Endometrial microvascular endothelial cells (primary cell): ENCODE data around the gene TXNL1. TPM values are rescaled to one million over a fixed set of nuclear protein-coding genes. Genes with fewer than 3 reads are reported as not detected.
"Not testable (repeated sequence)": the region's sequence is repeated elsewhere in the genome, so short reads cannot be mapped to it uniquely, and the experiment has no call there.

Source experiments
- in situ Hi-C: cut with HindIII; loops from 2 replicates; pipeline ENCODE4 v1.10.0; 2017; ENCODE audit warnings: low sequenced_read_pairs, low pct_unique_long_range_greater_than_20kb; ENCODE audit errors: inconsistent ontology term
- total RNA-seq: library from RNA; depleted of rRNA; stranded (reverse); fragments of >200 nt; gene quantifications from one replicate; pipeline ENCODE4 v1.2.3, GENCODE V29; 2015; ENCODE audit errors: inconsistent ontology term

The TXNL1 gene
- total RNA-seq: 85.9 TPM

DNA sequence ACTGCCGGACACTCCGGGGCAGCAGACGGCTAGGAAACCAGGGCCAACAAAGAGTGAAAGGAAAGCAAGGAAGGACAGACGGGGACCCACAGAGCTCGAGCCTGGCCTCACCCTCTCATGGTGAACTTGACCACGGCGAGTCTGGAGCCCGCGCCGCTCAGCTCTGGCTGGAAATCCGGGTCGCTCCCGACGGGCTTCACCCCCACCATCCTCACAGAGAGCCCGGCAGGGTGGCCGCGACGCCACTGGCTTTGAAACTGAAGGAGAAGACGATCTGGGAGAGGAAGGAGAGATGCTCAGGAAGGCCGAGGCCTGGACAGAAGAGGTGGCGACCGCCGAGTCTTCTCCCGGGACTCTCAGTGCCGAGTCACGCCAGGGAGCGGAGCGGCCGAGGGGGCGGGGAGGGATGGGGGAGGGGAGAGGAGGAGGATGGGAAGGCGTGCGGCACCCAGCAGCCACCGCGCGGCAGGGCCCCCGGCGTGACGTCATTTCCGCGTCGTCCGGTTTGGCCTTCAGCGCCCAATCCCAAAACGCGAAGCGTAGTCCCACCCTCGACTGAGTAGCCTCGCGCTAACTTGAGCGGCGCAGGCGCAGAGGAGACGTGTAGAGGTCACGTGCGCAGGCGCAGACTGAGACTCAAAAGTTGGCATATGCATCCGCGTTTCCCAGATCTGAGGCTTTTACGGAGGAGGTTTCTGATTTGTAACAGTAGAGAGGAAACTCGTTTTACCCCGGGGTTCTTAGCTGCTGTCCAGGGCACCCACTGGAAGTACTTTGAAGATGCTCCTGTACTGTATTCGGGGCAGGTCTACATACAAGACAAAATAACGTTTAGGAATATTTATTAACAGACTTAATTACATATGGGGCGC lies at the start of gene TXNL1:
TSS of gene TXNL1 (minus strand) at position 361 of the 872 bp plus-strand sequence. CDS start at position 209, 152 bp downstream.
- in situ Hi-C loops: no loop called here

DNA sequence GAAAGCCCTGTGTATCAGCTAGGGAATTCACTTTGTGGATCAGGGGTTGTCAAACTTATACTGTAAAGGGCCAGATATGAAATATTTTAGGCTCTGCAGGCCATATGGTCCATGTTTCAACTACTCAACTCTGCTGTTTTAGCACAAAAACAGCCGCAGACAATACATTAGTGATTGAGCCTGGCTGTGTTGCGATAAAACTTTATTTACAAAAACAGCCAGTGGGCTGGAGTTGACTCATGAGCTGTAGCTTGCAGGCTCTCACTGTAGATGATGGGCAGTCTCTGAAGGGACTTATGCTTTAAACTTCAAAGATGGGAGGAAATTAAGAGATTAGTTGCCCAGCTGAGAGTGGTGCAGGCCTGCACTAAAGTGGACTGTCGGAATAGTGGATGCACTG lies 45.9 kb upstream of the TXNL1 start:
- in situ Hi-C loops: no loop called here

DNA sequence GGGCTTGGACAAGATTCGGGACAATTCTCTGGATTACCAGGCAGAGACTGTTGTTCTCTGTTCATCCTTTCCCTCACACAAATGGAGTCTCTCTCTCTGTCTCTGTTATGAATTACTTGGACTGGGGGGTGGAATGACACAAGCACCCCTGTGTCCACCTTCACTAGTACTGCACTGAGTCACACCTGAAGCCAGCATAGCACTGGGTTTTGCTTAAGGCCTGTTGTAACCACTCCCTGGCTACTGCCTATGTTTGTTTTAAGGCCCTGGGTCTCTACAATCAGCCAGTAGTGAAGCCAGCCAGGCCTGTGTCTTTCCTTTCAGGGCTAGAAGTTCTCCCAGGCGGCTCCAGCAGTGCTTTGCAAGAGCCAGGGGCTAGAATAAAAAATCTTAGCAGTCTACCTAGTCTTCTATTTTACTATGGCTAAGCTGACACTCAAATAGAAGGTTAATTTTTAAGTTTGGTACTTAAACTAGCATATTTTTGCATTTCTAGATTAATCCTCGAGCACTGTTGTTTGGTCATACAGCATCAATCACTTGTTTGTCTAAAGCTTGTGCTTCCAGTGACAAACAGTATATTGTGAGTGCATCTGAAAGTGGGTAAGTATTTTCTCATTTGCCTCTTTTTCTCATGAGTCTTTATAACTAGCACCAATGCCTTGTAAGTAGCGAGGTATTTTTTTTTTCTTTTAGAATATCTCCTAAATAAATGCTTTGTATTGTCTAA lies 40.6 kb upstream of the TXNL1 start:
- in situ Hi-C loops: no loop called here

GRCh38 chr18:56676639-56677038 lies 38.2 kb upstream of the TXNL1 start:
- in situ Hi-C loops: no loop called here

DNA sequence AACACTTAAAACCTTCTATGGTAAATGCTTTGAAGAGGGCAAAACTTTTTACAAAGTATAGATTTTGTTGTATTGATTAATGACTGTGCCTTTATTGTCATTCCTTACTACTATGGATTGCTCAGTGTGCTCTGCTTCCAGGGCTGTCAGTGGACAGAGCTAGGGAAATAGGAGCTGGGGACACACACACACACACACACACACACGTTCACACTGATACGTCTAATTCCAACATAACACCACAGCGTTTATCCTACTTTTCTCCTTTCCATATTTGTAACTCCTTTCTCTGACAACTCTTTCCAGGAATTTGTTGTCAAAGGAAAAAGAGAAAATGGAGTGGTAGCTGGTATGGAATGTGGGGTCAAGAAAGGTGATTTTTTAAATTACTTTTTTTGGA lies 34.6 kb upstream of the TXNL1 start:
- in situ Hi-C loops: no loop called here

- in situ Hi-C loops: no loop called here
These were observed 34.0 kb upstream of the TXNL1 start for GRCh38 chr18:56672391-56672790.

DNA sequence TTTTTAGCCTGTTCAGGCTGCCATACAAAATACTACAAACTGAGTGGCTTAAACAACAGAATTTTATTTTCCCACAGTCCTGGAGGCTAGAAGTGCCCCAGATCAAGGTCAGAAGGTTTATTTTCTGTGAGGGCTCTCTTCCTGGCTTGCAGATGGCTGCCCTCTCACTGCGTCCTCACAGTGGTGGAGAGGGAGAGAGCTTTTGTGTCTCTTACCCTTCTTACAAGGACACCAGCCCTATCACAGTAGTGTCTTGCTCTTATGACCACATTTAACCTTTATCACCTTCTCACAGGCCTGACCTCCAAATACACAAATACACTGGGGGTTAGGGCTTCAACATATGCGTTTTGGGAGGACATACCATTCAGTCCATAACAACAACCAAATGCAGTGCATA lies 24.5 kb upstream of the TXNL1 start:
- in situ Hi-C loops: no loop called here

DNA sequence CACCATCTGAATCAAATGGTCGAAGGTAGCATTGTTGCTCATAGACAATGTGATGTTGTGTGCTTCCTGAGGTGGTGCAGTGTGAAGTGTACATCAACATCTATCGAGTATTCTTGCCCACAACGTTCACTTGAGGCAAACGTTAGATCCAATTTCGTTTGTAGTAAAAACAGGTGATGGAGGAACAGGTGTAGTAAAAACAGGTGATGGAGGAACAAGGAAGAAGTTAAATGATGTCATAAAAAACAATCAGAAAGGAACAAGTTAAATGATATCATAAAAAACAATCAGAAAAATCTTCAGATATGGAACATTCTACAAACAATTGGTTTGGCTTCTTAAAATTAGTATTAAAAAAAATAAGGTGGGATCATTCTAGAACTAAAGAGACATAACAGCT lies 24.1 kb upstream of the TXNL1 start:
- in situ Hi-C loops: no loop called here

DNA sequence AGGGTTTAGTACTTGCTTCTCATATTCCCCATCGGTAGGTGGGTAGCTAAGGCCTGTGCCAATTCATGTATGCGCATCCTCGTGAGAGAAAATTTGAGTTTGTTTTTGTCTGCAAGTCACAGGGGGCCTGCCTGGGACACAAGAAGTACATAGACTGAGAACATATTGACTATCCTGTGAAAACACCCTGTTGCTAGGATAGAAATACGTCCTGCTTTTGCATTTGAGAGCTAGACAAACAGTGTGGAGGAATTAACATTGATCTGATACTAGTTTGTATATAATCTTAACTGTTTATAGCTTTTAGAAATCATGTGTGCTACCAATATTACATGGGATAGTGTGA lies 23.6 kb upstream of the TXNL1 start:
- in situ Hi-C loops: no loop called here

- in situ Hi-C loops: no loop called here
These were observed 23.1 kb upstream of the TXNL1 start for GRCh38 chr18:56661360-56662062.

- in situ Hi-C loops: no loop called here
These were observed 22.3 kb upstream of the TXNL1 start for GRCh38 chr18:56660655-56661054.

DNA sequence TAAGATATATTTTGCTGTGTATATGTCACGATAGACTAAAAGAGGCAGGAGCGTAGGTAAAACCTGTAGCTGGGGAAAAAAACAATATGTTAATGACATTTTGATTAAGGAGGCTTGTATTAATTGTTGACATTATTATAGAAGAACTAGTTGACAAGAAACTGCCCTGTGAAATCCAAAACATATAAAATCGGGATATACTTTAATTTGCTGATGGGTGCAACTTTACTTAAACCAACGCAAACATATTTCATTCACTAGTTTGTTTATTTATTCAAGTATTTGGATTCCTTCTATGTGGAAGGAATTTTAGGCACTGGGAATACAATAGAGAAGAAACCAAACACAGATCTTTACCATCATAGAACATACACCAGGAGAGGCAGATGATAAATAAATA lies 20.7 kb upstream of the TXNL1 start:
- in situ Hi-C loops: no loop called here

- in situ Hi-C loops: no loop called here
These were observed 19.9 kb upstream of the TXNL1 start for GRCh38 chr18:56658261-56658660.

DNA sequence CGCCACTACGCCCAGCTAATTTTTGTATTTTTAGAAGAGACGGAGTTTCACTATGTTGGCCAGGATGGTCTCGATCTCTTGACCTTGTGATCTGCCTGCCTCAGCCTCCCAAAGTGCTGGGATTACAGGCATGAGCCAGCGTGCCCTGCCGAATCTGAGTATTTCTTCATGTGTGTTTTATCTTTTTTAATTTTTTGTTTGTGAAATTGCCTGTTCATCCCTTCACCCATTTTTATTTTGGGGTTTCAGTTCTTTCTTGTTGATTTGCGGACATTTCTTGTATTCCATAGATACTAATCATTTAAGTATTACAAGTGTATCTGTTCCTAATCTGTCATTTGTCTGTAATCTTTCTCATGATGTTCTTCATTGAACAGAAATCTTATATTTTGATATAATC lies 15.9 kb upstream of the TXNL1 start:
- in situ Hi-C loops: not testable (repeated sequence)

DNA sequence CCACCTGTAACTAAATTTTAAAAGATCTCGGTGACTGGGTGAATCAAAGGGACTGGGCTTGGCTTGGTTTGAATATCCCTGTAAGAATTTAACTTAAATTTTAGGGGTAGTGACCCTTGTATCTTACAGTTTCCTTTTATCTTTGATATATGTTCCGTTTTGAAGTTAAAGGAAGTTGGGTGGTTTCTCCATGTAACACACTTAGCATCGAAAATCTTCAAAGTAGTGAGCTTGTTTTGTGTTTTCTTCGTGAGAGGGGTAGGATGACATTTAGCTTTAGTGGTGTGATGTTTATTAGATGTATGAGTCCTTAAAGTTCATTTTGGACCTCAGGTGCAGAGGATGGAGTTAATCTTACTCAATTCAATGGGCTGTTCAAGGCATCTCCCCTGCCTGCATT lies 14.4 kb upstream of the TXNL1 start:
- in situ Hi-C loops: no loop called here

- in situ Hi-C loops: no loop called here
These were observed 13.3 kb upstream of the TXNL1 start for GRCh38 chr18:56651771-56652092.

GRCh38 chr18:56650944-56651770 lies 12.8 kb upstream of the TXNL1 start, which contains the start of gene WDR7:
Gene WDR7, plus strand, starts transcription at chr18:56651359. Its CDS starts 21,157 bp downstream, at chr18:56672516.
- in situ Hi-C loops: no loop called here

- in situ Hi-C loops: no loop called here
These were observed 11.6 kb upstream of the TXNL1 start for GRCh38 chr18:56649996-56650395.
